Fibroblast of villous mesenchyme (primary cell): ENCODE measurements around the gene TALDO1. TPM values are rescaled to one million over a fixed set of nuclear protein-coding genes. Genes with fewer than 3 reads are reported as not detected.

Experiments used
- DNase-seq: peaks from one replicate; pipeline ENCODE4 v3.0.0-alpha.2; 2010; ENCODE audit warnings: low read depth
- H3K4me3 ChIP-seq: 2 replicates; pipeline ENCODE4 v1.5.1; 2011; ENCODE audit warnings: low read depth, mild to moderate bottlenecking, low read length
- CTCF ChIP-seq: IDR thresholded peaks from 2 replicates; pipeline ENCODE4 v1.5.1; 2012; ENCODE audit warnings: low read depth, mild to moderate bottlenecking, low read length; ENCODE audit not compliant: insufficient read depth
- total RNA-seq: library from RNA; depleted of rRNA; stranded (reverse); fragments of >200 nt; gene quantifications from 2 replicates; pipeline ENCODE4 v1.2.3, GENCODE V29; 2012

Gene TALDO1
- total RNA-seq, 1 donor: 148 TPM

GRCh38 chr11:706957-707816 lies 40.1 kb upstream of the TALDO1 start:
- DNase-seq: peak; percentile 61

GRCh38 chr11:707817-708420 lies 39.3 kb upstream of the TALDO1 start:
- H3K4me3 ChIP-seq: no peak overlapping the region
- no peak for DNase-seq
- TF ChIP-seq CTCF: no peak

More at GRCh38 chr11:706957-707816, 40.1 kb upstream of the TALDO1 start:
- peak overlapping the region; percentile 80 for H3K4me3 ChIP-seq
- peak; percentile 24 for TF ChIP-seq CTCF

GRCh38 chr11:708511-708910 lies 38.8 kb upstream of the TALDO1 start:
- no peak for TF ChIP-seq CTCF
- H3K4me3 ChIP-seq: no peak overlapping the region
- DNase-seq: no peak

- no peak for TF ChIP-seq CTCF
- H3K4me3 ChIP-seq: no peak overlapping the region
- no peak for DNase-seq
These were observed 37.9 kb upstream of the TALDO1 start for GRCh38 chr11:709109-709997.

- no peak for TF ChIP-seq CTCF
- DNase-seq: no peak
- H3K4me3 ChIP-seq: no peak overlapping the region
These were observed 32.8 kb upstream of the TALDO1 start for GRCh38 chr11:714436-714835.

- DNase-seq: no peak
- no peak for TF ChIP-seq CTCF
- H3K4me3 ChIP-seq: no peak overlapping the region
These were observed 27.8 kb upstream of the TALDO1 start for GRCh38 chr11:719214-720016.
